Panc1 (cell line): ENCODE data around the gene INPP4B. TPM values are rescaled to one million over a fixed set of nuclear protein-coding genes. Genes with fewer than 3 reads are reported as not detected.

Experiments
- ATAC-seq: fragments of 200-7000 bp; cut with Tn5 transposase; 2 replicates; pipeline ENCODE4 v1.9.1; 2020; ENCODE audit warnings: mild to moderate bottlenecking, moderate library complexity
- BruUV-seq: library from RNA; stranded (reverse); fragments of 400-500 nt; replicated peaks from 2 replicates; lab custom pipeline; 2021; lab: Mats Ljungman, UMichigan
- CTCF ChIA-PET: fragments of 300-600 bp; sonication (Branson Sonifier 250); formaldehyde crosslinking; loops from one replicate; lab custom pipeline; 2022; ENCODE audit warnings: antibody characterized with exemption; lab: Charles Lee
- POLR2A ChIA-PET: fragments of 300-600 bp; sonication (Branson Sonifier 250); formaldehyde crosslinking; loops from one replicate; lab custom pipeline; 2022; ENCODE audit warnings: antibody characterized with exemption; lab: Charles Lee
- DNase-seq: peaks from one replicate; pipeline ENCODE4 v3.0.0-alpha.2; 2010; ENCODE audit warnings: low read depth, low spot score
- H3K27ac ChIP-seq: 2 replicates; pipeline ENCODE4 v1.5.1; 2011; ENCODE audit warnings: mild to moderate bottlenecking, low read length, inconsistent platforms
- H3K27me3 ChIP-seq: fragments of 200-500 bp; sonication (Bioruptor generic); 2 replicates; pipeline ENCODE4 v1.6.0; 2014; ENCODE audit warnings: low read length, inconsistent platforms; ENCODE audit not compliant: control insufficient read depth, insufficient read depth
- H3K36me3 ChIP-seq: fragments of 200-500 bp; sonication (Bioruptor generic); 2 replicates; pipeline ENCODE4 v1.5.1; 2014; ENCODE audit warnings: inconsistent platforms, mild to moderate bottlenecking, low read length, moderate library complexity; ENCODE audit not compliant: control insufficient read depth, insufficient read depth
- H3K4me1 ChIP-seq: 2 replicates; pipeline ENCODE4 v1.5.1; 2011; ENCODE audit warnings: inconsistent platforms, mild to moderate bottlenecking, low read length, moderate library complexity; ENCODE audit not compliant: control insufficient read depth, insufficient read depth
- H3K4me3 ChIP-seq, 2 experiments: 2 replicates each; pipeline ENCODE4 v1.5.1; 2011 to 2012; ENCODE audit warnings: low read depth in 2 of 2, low read length in 2 of 2, mild to moderate bottlenecking in 2 of 2, inconsistent platforms in 1 of 2, moderate library complexity in 1 of 2
- H3K9me3 ChIP-seq: fragments of 200-500 bp; sonication (Bioruptor generic); 2 replicates; pipeline ENCODE4 v1.5.1; 2014; ENCODE audit warnings: low read depth, mild to moderate bottlenecking, inconsistent platforms, low read length, moderate library complexity; ENCODE audit not compliant: control insufficient read depth, insufficient read depth
- POLR2AphosphoS5 ChIP-seq: IDR thresholded peaks from 2 replicates; pipeline ENCODE4 v1.6.1; 2012; ENCODE audit warnings: mild to moderate bottlenecking, low read depth, low read length, moderate library complexity
- SIN3A ChIP-seq: IDR thresholded peaks from 2 replicates; pipeline ENCODE4 v1.6.1; 2012; ENCODE audit warnings: low read depth, mild to moderate bottlenecking, low read length, moderate library complexity, borderline replicate concordance; ENCODE audit not compliant: insufficient read depth
- TCF7L2 ChIP-seq: IDR thresholded peaks from 2 replicates; pipeline ENCODE4 v1.6.1; 2011; ENCODE audit warnings: mild to moderate bottlenecking, low read depth, low read length, inconsistent platforms
- in situ Hi-C: cut with HindIII; loops from 2 replicates; pipeline ENCODE4 v1.10.0; 2016; ENCODE audit warnings: low sequenced_read_pairs, low pct_unique_long_range_greater_than_20kb
- intact Hi-C: fragments of 100-400 bp; cut with micrococcal nuclease; formaldehyde crosslinking; loops from one replicate; pipeline ENCODE4 v1.10.0; 2022; ENCODE audit not compliant: unreplicated experiment
- total RNA-seq: library from RNA; stranded (reverse); gene quantifications from one replicate; pipeline ENCODE4 v1.2.1, GENCODE V29; 2021; ENCODE audit not compliant: unreplicated experiment
- TF ChIP-seq, protein P1 (sequence below): fragments of 450-650 bp; IDR thresholded peaks from 2 replicates; pipeline ENCODE4 v1.5.1; 2017; ENCODE audit warnings: mild to moderate bottlenecking
- TF ChIP-seq, protein P2 (sequence below), 2 experiments: IDR thresholded peaks; 2 replicates each; pipeline ENCODE4 v1.6.1; 2011 to 2012; ENCODE audit warnings: low read depth in 2 of 2, control low read depth in 1 of 2, low read length in 1 of 2, mild to moderate bottlenecking in 1 of 2, moderate library complexity in 1 of 2; ENCODE audit not compliant: insufficient read depth in 1 of 2

Gene INPP4B
- total RNA-seq, 1 experiment from 2014 or later, result 4.5 TPM

DNA sequence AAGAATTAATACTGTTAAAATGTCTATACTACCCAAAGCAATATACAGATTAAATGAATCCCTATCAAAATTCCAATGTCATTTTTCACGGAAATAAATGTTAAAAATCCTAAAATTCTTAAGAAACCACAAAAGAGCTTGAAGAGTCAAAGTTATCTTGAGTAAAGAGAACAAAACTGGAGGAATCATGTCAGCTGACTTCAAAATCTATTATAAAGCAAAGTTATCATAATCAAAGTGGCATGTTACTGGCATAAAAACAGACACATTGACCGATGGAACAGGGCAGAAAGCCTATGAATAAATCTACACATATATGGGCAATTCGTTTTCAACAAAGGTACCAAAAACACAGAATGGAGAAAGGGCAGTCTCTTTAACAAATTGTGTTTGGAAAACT lies 579.0 kb downstream of the INPP4B start:
- DNase-seq (no peak), ATAC-seq (no peak)
- in situ Hi-C loops, result no loop called here
- no TSS peak for BruUV-seq
- TF ChIP-seq POLR2AphosphoS5 (no peak), SIN3A (no peak), TCF7L2 (no peak)
- TF ChIP-seq, protein P1, sequence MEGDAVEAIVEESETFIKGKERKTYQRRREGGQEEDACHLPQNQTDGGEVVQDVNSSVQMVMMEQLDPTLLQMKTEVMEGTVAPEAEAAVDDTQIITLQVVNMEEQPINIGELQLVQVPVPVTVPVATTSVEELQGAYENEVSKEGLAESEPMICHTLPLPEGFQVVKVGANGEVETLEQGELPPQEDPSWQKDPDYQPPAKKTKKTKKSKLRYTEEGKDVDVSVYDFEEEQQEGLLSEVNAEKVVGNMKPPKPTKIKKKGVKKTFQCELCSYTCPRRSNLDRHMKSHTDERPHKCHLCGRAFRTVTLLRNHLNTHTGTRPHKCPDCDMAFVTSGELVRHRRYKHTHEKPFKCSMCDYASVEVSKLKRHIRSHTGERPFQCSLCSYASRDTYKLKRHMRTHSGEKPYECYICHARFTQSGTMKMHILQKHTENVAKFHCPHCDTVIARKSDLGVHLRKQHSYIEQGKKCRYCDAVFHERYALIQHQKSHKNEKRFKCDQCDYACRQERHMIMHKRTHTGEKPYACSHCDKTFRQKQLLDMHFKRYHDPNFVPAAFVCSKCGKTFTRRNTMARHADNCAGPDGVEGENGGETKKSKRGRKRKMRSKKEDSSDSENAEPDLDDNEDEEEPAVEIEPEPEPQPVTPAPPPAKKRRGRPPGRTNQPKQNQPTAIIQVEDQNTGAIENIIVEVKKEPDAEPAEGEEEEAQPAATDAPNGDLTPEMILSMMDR, result no peak
- TF ChIP-seq, protein P2, sequence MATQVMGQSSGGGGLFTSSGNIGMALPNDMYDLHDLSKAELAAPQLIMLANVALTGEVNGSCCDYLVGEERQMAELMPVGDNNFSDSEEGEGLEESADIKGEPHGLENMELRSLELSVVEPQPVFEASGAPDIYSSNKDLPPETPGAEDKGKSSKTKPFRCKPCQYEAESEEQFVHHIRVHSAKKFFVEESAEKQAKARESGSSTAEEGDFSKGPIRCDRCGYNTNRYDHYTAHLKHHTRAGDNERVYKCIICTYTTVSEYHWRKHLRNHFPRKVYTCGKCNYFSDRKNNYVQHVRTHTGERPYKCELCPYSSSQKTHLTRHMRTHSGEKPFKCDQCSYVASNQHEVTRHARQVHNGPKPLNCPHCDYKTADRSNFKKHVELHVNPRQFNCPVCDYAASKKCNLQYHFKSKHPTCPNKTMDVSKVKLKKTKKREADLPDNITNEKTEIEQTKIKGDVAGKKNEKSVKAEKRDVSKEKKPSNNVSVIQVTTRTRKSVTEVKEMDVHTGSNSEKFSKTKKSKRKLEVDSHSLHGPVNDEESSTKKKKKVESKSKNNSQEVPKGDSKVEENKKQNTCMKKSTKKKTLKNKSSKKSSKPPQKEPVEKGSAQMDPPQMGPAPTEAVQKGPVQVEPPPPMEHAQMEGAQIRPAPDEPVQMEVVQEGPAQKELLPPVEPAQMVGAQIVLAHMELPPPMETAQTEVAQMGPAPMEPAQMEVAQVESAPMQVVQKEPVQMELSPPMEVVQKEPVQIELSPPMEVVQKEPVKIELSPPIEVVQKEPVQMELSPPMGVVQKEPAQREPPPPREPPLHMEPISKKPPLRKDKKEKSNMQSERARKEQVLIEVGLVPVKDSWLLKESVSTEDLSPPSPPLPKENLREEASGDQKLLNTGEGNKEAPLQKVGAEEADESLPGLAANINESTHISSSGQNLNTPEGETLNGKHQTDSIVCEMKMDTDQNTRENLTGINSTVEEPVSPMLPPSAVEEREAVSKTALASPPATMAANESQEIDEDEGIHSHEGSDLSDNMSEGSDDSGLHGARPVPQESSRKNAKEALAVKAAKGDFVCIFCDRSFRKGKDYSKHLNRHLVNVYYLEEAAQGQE (IDR thresholded peaks at IDR 0.05; ENCODE audit: insufficient read depth in 1 of 2, low read depth in 2 of 2, low read length in 1 of 2), result no peak
- peaks cover 9% of the 10 kb centered on the region; the same call in 1 of the 2 replicates for H3K4me1 ChIP-seq
- no peak overlapping the region for H3K4me3 ChIP-seq
- H3K27me3 ChIP-seq, result no peaks in the 10 kb centered on the region
- POLR2A ChIA-PET, result no interaction called here
- H3K36me3 ChIP-seq, result no peaks in the 10 kb centered on the region
- CTCF ChIA-PET, result no interaction called here
- H3K9me3 ChIP-seq, result no peaks in the 10 kb centered on the region
- intact Hi-C loops, result no loop called here
- H3K27ac ChIP-seq, result no peak overlapping the region

DNA sequence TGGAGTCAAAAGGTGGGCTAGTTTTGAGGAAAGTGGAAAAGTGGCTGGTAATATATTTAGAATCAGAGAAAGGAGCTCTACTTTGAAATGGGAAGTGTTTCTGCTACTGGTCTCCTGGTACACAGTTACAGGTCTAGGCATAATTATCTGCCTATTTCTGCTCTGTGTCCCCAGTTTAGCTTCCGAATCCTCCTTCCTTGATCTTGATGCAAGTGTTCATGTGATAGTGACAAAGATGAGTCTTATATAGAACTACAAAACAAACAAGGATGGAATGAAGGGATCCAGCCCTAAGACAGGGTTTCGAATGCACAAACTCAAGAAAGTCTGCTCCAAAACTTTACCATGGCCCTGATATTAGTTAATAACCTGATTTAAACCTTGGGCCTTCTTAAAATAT lies 580.2 kb downstream of the INPP4B start:
- ChIA-PET POLR2A (no interaction called here), CTCF (no interaction called here)
- no peak overlapping the region for H3K4me3 ChIP-seq
- no peaks in the 10 kb centered on the region for H3K9me3 ChIP-seq
- TF ChIP-seq, protein P1, result no peak
- TF ChIP-seq TCF7L2 (no peak), POLR2AphosphoS5 (no peak), SIN3A (no peak)
- TF ChIP-seq, protein P2 (IDR thresholded peaks at IDR 0.05; ENCODE audit: insufficient read depth in 1 of 2, low read depth in 2 of 2, low read length in 1 of 2), result no peak
- no TSS peak for BruUV-seq
- no peak for DNase-seq
- ATAC-seq, result peak; percentile 58; the same call in 1 of the 2 replicates
- peaks cover 9% of the 10 kb centered on the region; the same call in 1 of the 2 replicates for H3K4me1 ChIP-seq
- no peaks in the 10 kb centered on the region for H3K27me3 ChIP-seq
- intact Hi-C loops (no loop called here), in situ Hi-C loops (no loop called here)
- 0 out of 2 replicates have a peak overlapping the region, but pooled peaks have one; percentile 7 for H3K27ac ChIP-seq
- no peaks in the 10 kb centered on the region for H3K36me3 ChIP-seq
